GM21529 (cell line): Measurements from ENCODE around the gene GSC2.

ENCODE experiments used
- ATAC-seq: cut with Tn5 transposase; IDR thresholded peaks from one replicate; pipeline ENCODE4 v1.9.1; 2021; ENCODE audit not compliant: unreplicated experiment

GSC2 gene

GRCh38 chr22:19178657-19179496 lies 28.8 kb upstream of the GSC2 start, which contains the start of gene SLC25A1:
TSS of gene SLC25A1 (minus strand) at chr22:19178736. CDS start at chr22:19178673, 63 bp downstream.
- peak; percentile 58 for ATAC-seq

GRCh38 chr22:19178065-19178656 lies 28.1 kb upstream of the GSC2 start:
- peak; percentile 25 for ATAC-seq

GRCh38 chr22:19177164-19178064 lies 27.3 kb upstream of the GSC2 start:
- no peak for ATAC-seq

GRCh38 chr22:19176732-19177131 lies 26.6 kb upstream of the GSC2 start:
- ATAC-seq, result no peak

GRCh38 chr22:19176175-19176643 lies 26.1 kb upstream of the GSC2 start:
- ATAC-seq, result no peak

- ATAC-seq, result no peak
Measured at GRCh38 chr22:19175602-19176174, 25.6 kb upstream of the GSC2 start.

- no peak for ATAC-seq
Measured at GRCh38 chr22:19175026-19175601, 25.0 kb upstream of the GSC2 start.

- no peak for ATAC-seq
Measured at GRCh38 chr22:19174106-19175025, 24.3 kb upstream of the GSC2 start.

- no peak for ATAC-seq
Measured at GRCh38 chr22:19173047-19174035, 23.2 kb upstream of the GSC2 start.

- no peak for ATAC-seq
Measured at GRCh38 chr22:19172213-19173046, 22.3 kb upstream of the GSC2 start.

GRCh38 chr22:19169947-19170318 lies 19.8 kb upstream of the GSC2 start:
- ATAC-seq, result no peak

GRCh38 chr22:19169002-19169946 lies 19.2 kb upstream of the GSC2 start:
- no peak for ATAC-seq

- no peak for ATAC-seq
Measured at GRCh38 chr22:19168088-19168890, 18.2 kb upstream of the GSC2 start.

- ATAC-seq, result no peak
Measured at GRCh38 chr22:19167106-19167869, 17.2 kb upstream of the GSC2 start.

- ATAC-seq, result no peak
Measured at GRCh38 chr22:19166421-19166820, 16.3 kb upstream of the GSC2 start.
